Measurements from ENCODE around the gene PEAK1.

- TF ChIP-seq CTCF (IDR thresholded peaks at IDR 0.05) (no peak), POLR2A (IDR thresholded peaks at IDR 0.05) (no peak)
Measured at GRCh38 chr15:77305953-77306352, 114.0 kb downstream of the PEAK1 start.
